ENCODE results near the gene GRIK4. TPM values are rescaled to one million over a fixed set of nuclear protein-coding genes. Genes with fewer than 3 reads are reported as not detected.

The GRIK4 gene
- total RNA-seq, 4 donors from 2014 or later: under 0.01 to 0.69 (median 0.25) TPM

DNA sequence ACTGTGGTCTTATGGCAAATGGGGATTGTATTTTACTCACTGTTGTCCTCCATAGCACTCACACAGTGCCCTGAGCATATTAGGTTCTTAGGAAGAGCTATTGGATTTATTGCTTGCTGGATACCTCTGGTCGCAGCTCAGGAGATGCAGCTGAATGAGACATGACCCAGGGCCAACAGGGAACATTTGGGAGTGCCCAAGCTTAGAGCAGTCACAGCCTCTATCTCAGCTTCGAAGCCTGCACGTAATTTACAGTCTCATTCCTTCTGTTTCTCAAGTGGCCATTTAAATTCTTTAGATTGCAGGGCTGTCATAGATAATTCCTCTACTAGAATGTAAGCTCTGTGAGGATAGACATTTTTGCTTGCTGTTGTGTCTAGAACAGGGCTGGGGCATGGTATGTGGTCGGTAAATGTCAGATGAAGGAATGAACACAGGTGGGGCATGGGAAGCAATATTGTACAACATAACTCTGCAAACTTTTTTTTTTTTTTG is 192.8 kb downstream of the GRIK4 start:
- H3K27ac ChIP-seq: no peak overlapping the region
- H3K4me1 ChIP-seq: no peaks in the 10 kb centered on the region
- peaks cover 4% of the 10 kb centered on the region for H3K27me3 ChIP-seq
- no peak overlapping the region for H3K4me3 ChIP-seq
- 88 to 89% methylated on average over 2 to 4 of the region's 4 CpGs for WGBS, 2 donors (ENCODE audit: low coverage in 1 of 2)
- TF ChIP-seq EP300 (IDR thresholded peaks at IDR 0.05) (no peak), POLR2AphosphoS5 (IDR thresholded peaks at IDR 0.05) (no peak), POLR2A (IDR thresholded peaks at IDR 0.05) (no peak)
- TF ChIP-seq, protein P1, sequence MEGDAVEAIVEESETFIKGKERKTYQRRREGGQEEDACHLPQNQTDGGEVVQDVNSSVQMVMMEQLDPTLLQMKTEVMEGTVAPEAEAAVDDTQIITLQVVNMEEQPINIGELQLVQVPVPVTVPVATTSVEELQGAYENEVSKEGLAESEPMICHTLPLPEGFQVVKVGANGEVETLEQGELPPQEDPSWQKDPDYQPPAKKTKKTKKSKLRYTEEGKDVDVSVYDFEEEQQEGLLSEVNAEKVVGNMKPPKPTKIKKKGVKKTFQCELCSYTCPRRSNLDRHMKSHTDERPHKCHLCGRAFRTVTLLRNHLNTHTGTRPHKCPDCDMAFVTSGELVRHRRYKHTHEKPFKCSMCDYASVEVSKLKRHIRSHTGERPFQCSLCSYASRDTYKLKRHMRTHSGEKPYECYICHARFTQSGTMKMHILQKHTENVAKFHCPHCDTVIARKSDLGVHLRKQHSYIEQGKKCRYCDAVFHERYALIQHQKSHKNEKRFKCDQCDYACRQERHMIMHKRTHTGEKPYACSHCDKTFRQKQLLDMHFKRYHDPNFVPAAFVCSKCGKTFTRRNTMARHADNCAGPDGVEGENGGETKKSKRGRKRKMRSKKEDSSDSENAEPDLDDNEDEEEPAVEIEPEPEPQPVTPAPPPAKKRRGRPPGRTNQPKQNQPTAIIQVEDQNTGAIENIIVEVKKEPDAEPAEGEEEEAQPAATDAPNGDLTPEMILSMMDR (IDR thresholded peaks at IDR 0.05): no peak
- H3K9me3 ChIP-seq: peaks cover 0 to 47% (median 0%) of the 10 kb centered on the region in 3 donors
- ATAC-seq: no peak
- H3K36me3 ChIP-seq: no peaks in the 10 kb centered on the region

DNA sequence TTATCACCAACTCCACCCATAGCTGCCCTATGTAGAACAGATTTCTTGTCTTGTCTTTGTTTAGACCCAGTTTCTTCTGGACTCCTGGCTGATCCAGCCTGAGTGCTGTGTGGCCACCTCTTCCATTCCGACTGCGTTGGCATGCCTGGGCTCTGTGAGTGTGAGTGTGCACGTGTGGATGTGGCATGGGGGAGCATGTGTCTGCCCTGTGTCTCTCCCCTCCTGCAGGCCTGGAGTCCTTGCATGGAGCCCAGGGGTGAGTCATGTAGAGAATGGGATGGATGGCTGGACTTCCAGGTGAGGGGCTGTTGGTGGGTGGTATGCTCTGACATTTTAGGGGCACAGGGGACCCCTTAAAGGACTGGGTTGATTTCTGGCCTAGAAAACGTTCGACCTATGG is 194.7 kb downstream of the GRIK4 start:
- no peak for ATAC-seq
- 36% methylated on average over 2 of the region's 5 CpGs; no CpG with 5 or more reads in 1 of the 2 donors for WGBS, 2 donors (ENCODE audit: low coverage in 1 of 2)
- H3K27me3 ChIP-seq: peaks cover 4% of the 10 kb centered on the region

DNA sequence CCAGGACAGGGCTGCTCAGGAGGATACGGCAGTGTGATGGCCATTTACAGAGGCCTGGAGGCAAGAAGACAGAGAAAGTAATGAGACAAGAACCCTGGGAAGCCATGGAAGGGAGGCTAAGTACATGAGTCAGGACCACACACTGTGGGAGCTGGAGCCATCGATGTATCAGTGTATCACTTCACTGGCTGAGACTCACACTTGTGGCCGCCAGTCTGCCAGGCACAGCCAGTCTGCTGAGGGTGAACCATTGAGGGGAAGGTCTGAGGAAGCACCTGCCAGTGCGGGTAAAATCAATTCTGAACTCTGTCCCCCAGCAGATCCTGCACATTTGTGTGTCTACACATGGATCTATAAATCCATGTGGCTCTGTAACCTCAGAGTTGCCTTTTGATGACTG is 195.6 kb downstream of the GRIK4 start:
- peaks cover 0 to 47% (median 0%) of the 10 kb centered on the region in 3 donors for H3K9me3 ChIP-seq
- H3K4me1 ChIP-seq: peaks cover 0 to 11% (median 0%) of the 10 kb centered on the region in 3 donors
- H3K27me3 ChIP-seq: peaks cover 4% of the 10 kb centered on the region
- ATAC-seq: no peak
- H3K4me3 ChIP-seq: no peak overlapping the region
- no peaks in the 10 kb centered on the region for H3K36me3 ChIP-seq
- H3K27ac ChIP-seq: no peak overlapping the region
- 86% methylated on average over 3 of the region's 4 CpGs; no CpG with 5 or more reads in 1 of the 2 donors for WGBS, 2 donors (ENCODE audit: low coverage in 1 of 2)
- TF ChIP-seq POLR2AphosphoS5 (IDR thresholded peaks at IDR 0.05): no peak
- TF ChIP-seq POLR2A (IDR thresholded peaks at IDR 0.05): no peak
- TF ChIP-seq, protein P1 (IDR thresholded peaks at IDR 0.05): no peak
- TF ChIP-seq EP300 (IDR thresholded peaks at IDR 0.05): no peak

More for the DNA sequence above, 194.7 kb downstream of the GRIK4 start:
- Histone ChIP-seq H3K4me3 (no peak overlapping the region), H3K9me3 (peaks cover 0 to 47% (median 0%) of the 10 kb centered on the region in 3 donors), H3K4me1 (peaks cover 0 to 10% (median 0%) of the 10 kb centered on the region in 3 donors), H3K36me3 (no peaks in the 10 kb centered on the region), H3K27ac (no peak overlapping the region)
- TF ChIP-seq EP300 (IDR thresholded peaks at IDR 0.05): no peak

DNA sequence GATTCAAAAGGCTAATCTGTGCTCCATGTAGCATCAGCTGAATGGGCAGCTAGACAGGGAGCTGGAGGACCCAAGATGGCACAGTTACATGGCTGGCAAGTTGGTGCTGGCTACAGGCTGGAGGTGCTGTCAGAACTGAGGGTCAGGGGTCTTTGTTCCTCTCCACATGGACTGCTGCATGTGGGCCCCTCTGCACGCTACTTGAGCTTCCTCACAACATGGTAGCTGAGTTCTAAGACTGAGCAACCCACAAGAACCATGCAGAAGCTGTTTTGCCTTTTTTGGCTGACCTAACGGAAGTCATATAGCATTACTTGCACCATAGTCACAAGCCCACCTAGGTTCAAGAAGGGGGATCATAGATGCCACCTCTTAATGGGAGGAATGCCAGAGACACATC is 196.1 kb downstream of the GRIK4 start:
- peaks cover 0 to 47% (median 0%) of the 10 kb centered on the region in 3 donors for H3K9me3 ChIP-seq
- TF ChIP-seq POLR2AphosphoS5 (IDR thresholded peaks at IDR 0.05) (no peak), POLR2A (IDR thresholded peaks at IDR 0.05) (no peak), EP300 (IDR thresholded peaks at IDR 0.05) (no peak)
- TF ChIP-seq, protein P1 (IDR thresholded peaks at IDR 0.05): no peak
- peaks cover 0 to 11% (median 0%) of the 10 kb centered on the region in 3 donors for H3K4me1 ChIP-seq
- ATAC-seq: no peak
- H3K36me3 ChIP-seq: no peaks in the 10 kb centered on the region
- WGBS, 2 donors (ENCODE audit: low coverage in 1 of 2): 66 to 100% methylated on average over 2 of the region's 2 CpGs
- H3K27me3 ChIP-seq: peaks cover 4% of the 10 kb centered on the region
- H3K4me3 ChIP-seq: no peak overlapping the region
- H3K27ac ChIP-seq: no peak overlapping the region

DNA sequence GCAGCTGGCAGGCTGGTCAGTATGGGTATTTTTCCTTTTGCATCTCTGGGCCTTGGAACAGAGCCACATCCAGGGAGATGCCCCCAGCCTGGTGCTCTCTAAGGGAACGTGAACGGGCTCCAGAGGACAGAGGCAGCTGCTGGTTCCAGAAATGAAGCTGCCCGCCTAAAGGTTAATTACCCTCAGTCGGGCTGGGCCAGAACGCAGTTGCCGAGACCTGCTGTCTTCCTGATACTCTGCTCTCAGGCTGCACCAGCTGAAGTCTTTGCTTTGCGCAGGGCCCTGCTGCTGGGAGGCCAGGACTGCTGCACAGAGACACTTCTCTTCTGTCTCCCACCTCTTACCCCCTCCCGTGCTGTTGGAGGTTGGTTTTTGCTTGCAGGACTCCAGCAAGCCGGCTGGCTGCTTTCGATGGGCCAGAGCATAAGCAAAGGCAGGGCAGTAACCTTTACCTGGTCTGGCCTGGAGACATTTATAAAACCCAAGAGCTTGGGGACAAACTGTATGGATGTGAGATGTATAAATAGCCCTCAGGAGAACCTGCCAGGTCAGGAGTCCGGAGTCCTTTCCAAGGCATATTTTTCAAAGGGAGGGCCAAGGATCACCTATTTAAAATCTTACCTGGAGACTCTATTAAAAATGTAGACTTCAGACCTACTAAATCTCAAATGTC is 197.1 kb downstream of the GRIK4 start:
- 80 to 100% methylated on average over 1 of the region's 11 CpGs for WGBS, 2 donors (ENCODE audit: low coverage in 1 of 2)
- no peak overlapping the region for H3K27ac ChIP-seq
- ATAC-seq: no peak
- TF ChIP-seq EP300 (IDR thresholded peaks at IDR 0.05) (no peak), POLR2AphosphoS5 (IDR thresholded peaks at IDR 0.05) (no peak), POLR2A (IDR thresholded peaks at IDR 0.05) (no peak)
- TF ChIP-seq, protein P1 (IDR thresholded peaks at IDR 0.05): no peak
- no peaks in the 10 kb centered on the region for H3K36me3 ChIP-seq
- H3K4me3 ChIP-seq: no peak overlapping the region
- peaks cover 4% of the 10 kb centered on the region for H3K27me3 ChIP-seq
- peaks cover 0 to 47% (median 0%) of the 10 kb centered on the region in 3 donors for H3K9me3 ChIP-seq
- H3K4me1 ChIP-seq: peaks cover 0 to 11% (median 0%) of the 10 kb centered on the region in 3 donors
